Left lung (tissue), 10 donors: Measurements from ENCODE around the gene GRIP2. TPM values are rescaled to one million over a fixed set of nuclear protein-coding genes. Genes with fewer than 3 reads are reported as not detected.

Experiments
- ATAC-seq: fragments of 200-7000 bp; cut with Tn5 transposase; one replicate; pipeline ENCODE4 v1.9.1; 2020; ENCODE audit warnings: moderate library complexity
- DNase-seq, 4 donors: peaks; one replicate each; pipeline ENCODE4 v3.0.0-alpha.2; 2013 to 2020
- H3K27ac ChIP-seq, 2 donors: fragments of 200-600 bp; sonication (generic) in 1 of 2; one replicate each; pipeline versions ENCODE4 v1.5.0 to v1.8.0; 2020 to 2021
- H3K27me3 ChIP-seq, 2 donors: fragments of 200-600 bp; sonication (generic) in 1 of 2; one replicate each; pipeline versions ENCODE4 v1.5.0 to v1.8.0; 2020 to 2021
- H3K36me3 ChIP-seq, 2 donors: fragments of 200-600 bp; sonication (generic) in 1 of 2; one replicate each; pipeline versions ENCODE4 v1.5.0 to v1.8.0; 2020 to 2021
- H3K4me1 ChIP-seq, 2 donors: fragments of 200-600 bp; one replicate each; pipeline ENCODE4 v1.8.0; 2021
- H3K4me3 ChIP-seq, 2 donors: fragments of 200-600 bp; sonication (generic) in 1 of 2; one replicate each; pipeline versions ENCODE4 v1.5.0 to v1.8.0; 2020 to 2021; ENCODE audit warnings: mild to moderate bottlenecking in 1 of 2
- H3K9me3 ChIP-seq, 2 donors: fragments of 200-600 bp; sonication (generic) in 1 of 2; one replicate each; pipeline versions ENCODE4 v1.5.0 to v1.8.0; 2020 to 2021
- intact Hi-C, 2 donors: fragments of 100-400 bp; cut with DNase I; formaldehyde crosslinking; loops; one replicate each; pipeline versions ENCODE4 v1.11.2 to v1.14.2; 2022
- polyA plus RNA-seq, 6 donors: library from polyadenylated mRNA; unstranded; fragments of 120-200 nt; gene quantifications; one replicate each; pipeline ENCODE4 v1.2.1, GENCODE V29; 2013; ENCODE audit not compliant: insufficient read length in 6 of 6
- total RNA-seq, 2 donors: library from RNA; stranded (reverse); fragmentation: NEBNext Ultra II Directional; extraction: Animal tissue kit (Norgen Biotek cat#: 25700); gene quantifications; one replicate each; pipeline ENCODE4 v1.2.1, GENCODE V29; 2021
- TF ChIP-seq, protein P1 (sequence below), 2 donors: fragments of 200-600 bp; sonication (generic) in 1 of 2; IDR thresholded peaks; one replicate each; pipeline versions ENCODE4 v1.5.0 to v1.8.0; 2021; ENCODE audit warnings: antibody characterized with exemption in 2 of 2
- donor health status: DM: no; HTN: yes; CAD: no.
- donor health status: DM: no; HTN: no; CAD: no.

GRIP2 gene
- total and polyA plus RNA-seq, 8 donors: 0.31 to 1.9 (median 1.1) TPM

GRCh38 chr3:14533457-14533958, 6.6 kb downstream of the GRIP2 start:
- TF ChIP-seq, protein P1, sequence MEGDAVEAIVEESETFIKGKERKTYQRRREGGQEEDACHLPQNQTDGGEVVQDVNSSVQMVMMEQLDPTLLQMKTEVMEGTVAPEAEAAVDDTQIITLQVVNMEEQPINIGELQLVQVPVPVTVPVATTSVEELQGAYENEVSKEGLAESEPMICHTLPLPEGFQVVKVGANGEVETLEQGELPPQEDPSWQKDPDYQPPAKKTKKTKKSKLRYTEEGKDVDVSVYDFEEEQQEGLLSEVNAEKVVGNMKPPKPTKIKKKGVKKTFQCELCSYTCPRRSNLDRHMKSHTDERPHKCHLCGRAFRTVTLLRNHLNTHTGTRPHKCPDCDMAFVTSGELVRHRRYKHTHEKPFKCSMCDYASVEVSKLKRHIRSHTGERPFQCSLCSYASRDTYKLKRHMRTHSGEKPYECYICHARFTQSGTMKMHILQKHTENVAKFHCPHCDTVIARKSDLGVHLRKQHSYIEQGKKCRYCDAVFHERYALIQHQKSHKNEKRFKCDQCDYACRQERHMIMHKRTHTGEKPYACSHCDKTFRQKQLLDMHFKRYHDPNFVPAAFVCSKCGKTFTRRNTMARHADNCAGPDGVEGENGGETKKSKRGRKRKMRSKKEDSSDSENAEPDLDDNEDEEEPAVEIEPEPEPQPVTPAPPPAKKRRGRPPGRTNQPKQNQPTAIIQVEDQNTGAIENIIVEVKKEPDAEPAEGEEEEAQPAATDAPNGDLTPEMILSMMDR (IDR thresholded peaks at IDR 0.05): no peak
- H3K27ac ChIP-seq: no peak overlapping the region
- ATAC-seq: no peak
- H3K9me3 ChIP-seq: no peaks in the 10 kb centered on the region
- no peak overlapping the region for H3K4me3 ChIP-seq
- no peaks in the 10 kb centered on the region for H3K4me1 ChIP-seq
- H3K36me3 ChIP-seq: no peaks in the 10 kb centered on the region
- H3K27me3 ChIP-seq: peaks cover 0 to 28% of the 10 kb centered on the region in 2 donors
- intact Hi-C loops: no loop called here
- DNase-seq: peak in 1 of 4 donors; percentile 33

- TF ChIP-seq, protein P1 (IDR thresholded peaks at IDR 0.05): no peak
- no peaks in the 10 kb centered on the region for H3K9me3 ChIP-seq
- H3K36me3 ChIP-seq: no peaks in the 10 kb centered on the region
- ATAC-seq: peak; percentile 90
- no peak overlapping the region for H3K27ac ChIP-seq
- peak in 1 of 4 donors; percentile 79 for DNase-seq
- intact Hi-C loops: no loop called here
- H3K4me1 ChIP-seq: no peaks in the 10 kb centered on the region
- H3K27me3 ChIP-seq: peaks cover 0 to 28% of the 10 kb centered on the region in 2 donors
- H3K4me3 ChIP-seq: no peak overlapping the region
Observed at GRCh38 chr3:14532691-14533456, 7.3 kb downstream of the GRIP2 start.

DNA sequence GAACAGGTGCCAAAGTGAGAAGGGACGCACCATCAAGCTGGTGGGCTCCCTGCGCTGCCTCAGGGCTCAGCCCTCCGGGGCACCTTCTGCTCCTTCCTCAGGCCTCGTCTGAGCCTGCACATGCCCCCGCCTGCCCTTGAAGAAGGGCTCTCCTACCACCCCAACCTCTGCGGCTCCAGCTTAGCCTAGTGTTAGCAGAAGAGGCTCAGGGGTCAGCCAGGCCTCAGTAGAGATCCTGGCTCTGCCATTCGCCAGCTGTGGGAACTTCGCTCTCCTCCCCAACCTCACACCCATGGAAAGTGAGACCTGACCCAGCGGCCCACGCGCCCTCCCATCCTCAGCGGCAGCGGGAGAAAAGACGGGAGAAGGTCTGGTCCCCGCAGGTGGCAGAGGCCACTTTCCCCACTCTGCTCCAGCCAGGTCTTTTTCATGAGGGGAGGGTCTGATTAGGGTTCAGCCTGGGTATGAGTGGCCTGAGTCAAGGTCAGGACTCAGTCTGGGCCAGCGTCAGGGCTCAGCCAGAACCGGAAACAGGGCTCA, 8.2 kb downstream of the GRIP2 start:
- Histone ChIP-seq H3K27me3 (peaks cover 0 to 28% of the 10 kb centered on the region in 2 donors), H3K36me3 (no peaks in the 10 kb centered on the region), H3K4me3 (no peak overlapping the region), H3K4me1 (no peaks in the 10 kb centered on the region), H3K27ac (no peak overlapping the region), H3K9me3 (no peaks in the 10 kb centered on the region)
- DNase-seq: peak in 1 of 4 donors; percentile 63
- intact Hi-C loops: no loop called here
- ATAC-seq: no peak
- TF ChIP-seq, protein P1 (IDR thresholded peaks at IDR 0.05): no peak

- peaks cover 0 to 2% of the 10 kb centered on the region in 2 donors for H3K27me3 ChIP-seq
- no peaks in the 10 kb centered on the region for H3K9me3 ChIP-seq
- intact Hi-C loops: no loop called here
- DNase-seq: no peak
- H3K27ac ChIP-seq: no peak overlapping the region
- H3K4me3 ChIP-seq: no peak overlapping the region
- ATAC-seq: no peak
- no peaks in the 10 kb centered on the region for H3K36me3 ChIP-seq
- H3K4me1 ChIP-seq: no peaks in the 10 kb centered on the region
- TF ChIP-seq, protein P1 (IDR thresholded peaks at IDR 0.05): no peak
Observed at GRCh38 chr3:14528081-14528480, 12.1 kb downstream of the GRIP2 start.
